ENCODE results near the gene EPHB1.

The EPHB1 gene

GRCh38 chr3:135012101-135012500 is 217.0 kb downstream of the EPHB1 start:
- TF ChIP-seq CTCF (IDR thresholded peaks at IDR 0.05; ENCODE audit: borderline replicate concordance, insufficient read depth, low read depth, low read length), result no peak
- no peak overlapping the region for H3K4me3 ChIP-seq (ENCODE audit: low read depth, low read length)

DNA sequence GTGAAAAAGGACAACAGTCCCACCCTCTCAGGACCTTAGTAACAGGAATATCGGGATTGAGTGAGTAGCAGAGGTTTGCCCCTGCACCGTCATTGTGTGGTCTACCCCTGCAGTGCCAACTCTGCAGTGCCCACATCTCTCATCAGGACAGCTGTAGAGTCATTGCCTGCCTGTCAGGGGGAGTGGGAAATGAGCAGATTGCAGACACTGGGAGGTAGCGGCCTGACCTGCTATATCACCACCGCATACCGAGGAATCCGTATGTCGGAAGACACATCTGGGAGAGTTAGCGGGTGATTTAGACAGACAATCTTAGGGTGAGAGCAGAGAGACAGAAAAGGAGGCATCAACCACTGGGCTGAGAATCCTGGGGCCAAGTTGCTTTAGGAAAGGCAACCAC is 218.1 kb downstream of the EPHB1 start:
- TF ChIP-seq CTCF (IDR thresholded peaks at IDR 0.05; ENCODE audit: borderline replicate concordance, insufficient read depth, low read depth, low read length), result no peak
- H3K4me3 ChIP-seq (ENCODE audit: low read depth, low read length), result no peak overlapping the region

DNA sequence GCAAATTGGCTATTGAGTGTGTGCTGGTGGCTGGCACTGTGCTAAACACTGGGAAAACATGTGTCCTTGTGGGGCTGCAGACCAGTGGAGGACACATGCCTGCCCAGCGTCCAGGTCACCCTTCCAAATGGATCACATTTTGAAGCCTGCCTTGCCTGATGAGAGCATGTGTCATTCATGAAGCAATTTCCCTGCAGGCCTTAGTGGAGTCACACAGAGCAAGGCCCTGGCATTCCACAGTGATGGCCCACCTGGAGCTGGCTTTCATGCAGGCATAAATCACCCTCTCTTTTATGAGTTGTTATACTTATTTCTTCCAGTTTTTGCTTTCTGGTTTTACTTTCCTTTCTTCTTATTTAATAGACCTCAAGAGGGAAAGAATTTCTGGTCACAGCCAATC is 219.5 kb downstream of the EPHB1 start:
- H3K4me3 ChIP-seq (ENCODE audit: low read depth, low read length), result no peak overlapping the region
- TF ChIP-seq CTCF (IDR thresholded peaks at IDR 0.05; ENCODE audit: borderline replicate concordance, insufficient read depth, low read depth, low read length), result no peak

GRCh38 chr3:135017003-135017893 is 222.2 kb downstream of the EPHB1 start:
- no peak for TF ChIP-seq CTCF (IDR thresholded peaks at IDR 0.05; ENCODE audit: borderline replicate concordance, insufficient read depth, low read depth, low read length)
- H3K4me3 ChIP-seq (ENCODE audit: low read depth, low read length), result no peak overlapping the region

GRCh38 chr3:135018149-135018923 is 223.3 kb downstream of the EPHB1 start:
- no peak for TF ChIP-seq CTCF (IDR thresholded peaks at IDR 0.05; ENCODE audit: borderline replicate concordance, insufficient read depth, low read depth, low read length)
- H3K4me3 ChIP-seq (ENCODE audit: low read depth, low read length), result no peak overlapping the region

DNA sequence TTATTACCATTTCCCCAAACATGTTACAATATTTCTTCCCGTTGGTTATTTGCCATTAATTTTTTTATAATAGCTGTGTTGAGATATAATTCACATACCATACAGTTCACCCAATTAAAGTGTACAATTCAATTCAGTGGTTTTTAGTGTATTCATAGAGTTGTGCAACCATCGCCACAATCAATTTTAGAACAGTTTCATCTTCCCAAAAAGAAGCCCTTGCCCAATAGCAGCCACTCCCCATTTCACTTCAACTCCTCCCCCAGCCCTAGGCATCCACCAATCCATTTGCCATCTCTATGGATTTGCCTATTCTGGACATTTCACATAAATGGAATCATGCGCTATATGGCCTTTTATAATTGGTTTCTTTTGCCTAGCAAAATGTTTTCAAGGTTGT is 225.1 kb downstream of the EPHB1 start:
- no peak for TF ChIP-seq CTCF (IDR thresholded peaks at IDR 0.05; ENCODE audit: borderline replicate concordance, insufficient read depth, low read depth, low read length)
- H3K4me3 ChIP-seq (ENCODE audit: low read depth, low read length), result no peak overlapping the region
